ENCODE data around the gene FAXDC2.

DNA sequence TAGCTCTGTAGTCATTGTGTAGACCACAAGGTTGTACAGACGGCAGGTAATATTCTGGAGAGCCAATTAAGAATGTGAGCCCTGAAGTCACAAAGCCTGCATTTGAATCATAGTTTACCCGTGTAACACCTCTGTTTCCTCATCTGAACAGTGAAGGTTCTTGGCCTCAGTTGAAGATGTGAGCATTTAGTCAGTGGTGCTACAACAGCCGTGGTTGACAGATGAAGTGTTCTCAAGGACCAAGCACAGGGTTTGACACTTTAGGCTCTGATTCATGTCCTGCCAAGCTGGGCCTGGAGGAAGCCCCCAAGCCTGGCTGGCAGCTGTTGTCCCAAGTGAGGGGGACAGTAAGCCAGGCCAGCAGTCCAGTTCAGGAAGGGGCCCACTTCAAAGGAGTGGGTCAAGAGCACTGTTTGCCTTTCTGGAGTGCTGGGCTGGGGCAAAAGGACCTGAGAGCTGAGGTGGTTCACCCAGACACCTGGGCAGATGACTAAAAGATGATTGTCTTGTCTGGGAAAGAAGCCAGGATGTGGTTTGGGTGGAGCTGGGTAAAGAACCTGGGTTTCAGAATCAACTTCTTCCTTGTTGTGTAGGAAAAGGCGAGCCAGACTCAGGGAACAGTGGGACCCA is 20.7 kb downstream of the FAXDC2 start:
- TF ChIP-seq POLR2AphosphoS5 (IDR thresholded peaks at IDR 0.05; ENCODE audit: low read depth, low read length) (no peak), ZNF274 (CRISPR knock-in tag; IDR thresholded peaks at IDR 0.05) (no peak), SATB2 (CRISPR knock-in tag; IDR thresholded peaks at IDR 0.05) (no peak)

Data from HepG2 (cell line).